K562 (cell line): Measurements from ENCODE around the gene NRAP. TPM values are rescaled to one million over a fixed set of nuclear protein-coding genes. Genes with fewer than 3 reads are reported as not detected.

Source experiments
- ATAC-seq: fragments of 200-7000 bp; cut with Tn5 transposase; 3 replicates; pipeline ENCODE4 v1.9.1; 2020; ENCODE audit warnings: moderate library complexity
- BruUV-seq: library from RNA; stranded (reverse); fragments of 400-500 nt; replicated peaks from 2 replicates; lab custom pipeline; 2021; lab: Mats Ljungman, UMichigan
- CTCF ChIA-PET: fragments of 300-600 bp; formaldehyde crosslinking; extraction: SDS; loops from one replicate; lab custom pipeline; 2021; ENCODE audit warnings: low intra/inter-chr PET ratio; lab: Yijun Ruan, JAX
- POLR2A ChIA-PET: fragments of 300-600, 350-650 bp; sonication (Branson Sonifier 250); formaldehyde crosslinking; extraction: SDS; loops from one replicate; lab custom pipeline; 2021; ENCODE audit warnings: antibody characterized with exemption, inconsistent platforms; lab: Yijun Ruan, JAX
- DNase-seq, 4 experiments: peaks; one replicate each; pipeline versions ENCODE4 v3.0.0 to v3.0.0-alpha.2; 2011 to 2018; ENCODE audit warnings: low spot score in 3 of 4, mixed read lengths in 3 of 4; ENCODE audit errors: extremely low read depth in 1 of 4
- FAIRE-seq: peaks from 2 replicates; lab custom pipeline; 2011; peaks lifted over from hg19 to GRCh38; lab: Jason Lieb, UNC
- H2AFZ ChIP-seq: 2 replicates; pipeline ENCODE4 v1.6.0; 2011; ENCODE audit warnings: low read depth, low read length, control low read depth, inconsistent platforms
- H3K27ac ChIP-seq: fragments of 200-600 bp; 3 replicates; pipeline ENCODE4 v1.8.0; 2011; ENCODE audit warnings: low read depth, mild to moderate bottlenecking, control low read depth, inconsistent platforms, low read length, moderate library complexity, mixed read lengths; ENCODE audit errors: extremely low read depth
- H3K27me3 ChIP-seq, 2 experiments: fragments of 300-600 bp in 1 of 2; 2 replicates in 1 of 2; 3 replicates in 1 of 2; pipeline versions ENCODE4 v1.6.0 to v1.8.0; 2011; ENCODE audit warnings: inconsistent platforms in 2 of 2, low read length in 2 of 2, mild to moderate bottlenecking in 1 of 2, mixed read lengths in 1 of 2, moderate library complexity in 1 of 2; ENCODE audit not compliant: control insufficient read depth in 2 of 2, insufficient read depth in 2 of 2
- H3K36me3 ChIP-seq: fragments of 300-600 bp; 3 replicates; pipeline ENCODE4 v1.8.0; 2011; ENCODE audit warnings: mild to moderate bottlenecking, low read length, inconsistent platforms; ENCODE audit not compliant: control insufficient read depth, insufficient read depth
- H3K4me1 ChIP-seq, 2 experiments: fragments of 200-600 bp in 1 of 2; replicated peaks in 1 of 2; 2 replicates in 1 of 2; 3 replicates in 1 of 2; pipeline versions ENCODE4 v1.5.1 to v1.8.0; 2011; ENCODE audit warnings: inconsistent platforms in 2 of 2, low read length in 2 of 2, mild to moderate bottlenecking in 1 of 2, mixed read lengths in 1 of 2, moderate library complexity in 1 of 2; ENCODE audit not compliant: control insufficient read depth in 2 of 2, insufficient read depth in 2 of 2
- H3K4me2 ChIP-seq: 2 replicates; pipeline ENCODE4 v1.6.1; 2011; ENCODE audit warnings: low read length, control low read depth, inconsistent platforms, mixed read lengths; ENCODE audit not compliant: insufficient read depth
- H3K4me3 ChIP-seq: fragments of 200-600 bp; sonication (generic), shearing (Covaris generic); 2 replicates; pipeline ENCODE4 v1.5.1; 2016; ENCODE audit warnings: control low read depth, inconsistent platforms
- H3K79me2 ChIP-seq: fragments of 200-600 bp; 3 replicates; pipeline ENCODE4 v1.8.0; 2011; ENCODE audit warnings: low read length, inconsistent platforms; ENCODE audit not compliant: control insufficient read depth, insufficient read depth
- H3K9ac ChIP-seq, 2 experiments: 2 replicates each; pipeline versions ENCODE4 v1.6.0 to v1.6.1; 2011; ENCODE audit warnings: low read depth in 2 of 2, low read length in 2 of 2, control low read depth in 1 of 2, inconsistent platforms in 1 of 2, mild to moderate bottlenecking in 1 of 2, mixed read lengths in 1 of 2; ENCODE audit not compliant: insufficient read depth in 1 of 2
- H3K9me1 ChIP-seq: one replicate; pipeline ENCODE4 v1.6.0; 2011; ENCODE audit warnings: inconsistent platforms, mild to moderate bottlenecking, low read length, moderate library complexity; ENCODE audit not compliant: control insufficient read depth, insufficient read depth
- H3K9me3 ChIP-seq: replicated peaks from 2 replicates; pipeline ENCODE4 v1.5.1; 2011; ENCODE audit warnings: low read depth, low read length, inconsistent platforms; ENCODE audit not compliant: control insufficient read depth, insufficient read depth
- H4K20me1 ChIP-seq: replicated peaks from 2 replicates; pipeline ENCODE4 v1.6.1; 2011; ENCODE audit warnings: low read length, inconsistent platforms, mixed read lengths; ENCODE audit not compliant: control insufficient read depth, insufficient read depth
- C11orf30 ChIP-seq: fragments of 450-650 bp; IDR thresholded peaks from 2 replicates; pipeline ENCODE4 v1.6.1; 2016; ENCODE audit warnings: low read depth, mild to moderate bottlenecking
- CREB1 ChIP-seq, 2 experiments: sonication (generic) in 1 of 2; formaldehyde crosslinking in 1 of 2; IDR thresholded peaks; 2 replicates each; pipeline versions ENCODE4 v1.6.1 to v1.8.0; 2012 to 2022; ENCODE audit warnings: inconsistent platforms in 1 of 2, mild to moderate bottlenecking in 1 of 2, missing genetic modification reagents in 1 of 2, moderate library complexity in 1 of 2
- ERF ChIP-seq: fragments of 450-650 bp; formaldehyde crosslinking; IDR thresholded peaks from 2 replicates; pipeline ENCODE4 v1.4.0; 2020; ENCODE audit warnings: mild to moderate bottlenecking, mixed read lengths
- NCOR1 ChIP-seq: fragments of 450-650 bp; IDR thresholded peaks from 2 replicates; pipeline ENCODE4 v1.6.1; 2016; ENCODE audit warnings: mild to moderate bottlenecking, moderate library complexity
- NR4A1 ChIP-seq, 2 experiments: fragments of 250-450 bp in 1 of 2; fragments of 450-650 bp in 1 of 2; sonication (Bioruptor Pico) in 1 of 2; IDR thresholded peaks; 2 replicates each; pipeline versions ENCODE4 v1.4.0 to v1.6.1; 2016 to 2020; ENCODE audit warnings: mild to moderate bottlenecking in 2 of 2, missing compliant biosample characterization in 1 of 2, missing genetic modification characterization in 1 of 2, moderate library complexity in 1 of 2
- PKNOX1 ChIP-seq: fragments of 450-650 bp; IDR thresholded peaks from 2 replicates; pipeline ENCODE4 v1.6.1; 2016
- PTTG1 ChIP-seq: fragments of 450-650 bp; IDR thresholded peaks from 2 replicates; pipeline ENCODE4 v1.6.1; 2016; ENCODE audit warnings: low read depth, mild to moderate bottlenecking, missing genetic modification characterization, missing compliant biosample characterization
- RUNX1 ChIP-seq: sonication (generic); IDR thresholded peaks from 2 replicates; pipeline ENCODE4 v1.6.1; 2016; ENCODE audit warnings: antibody characterized with exemption, low read depth
- THRB ChIP-seq: fragments of 450-650 bp; formaldehyde crosslinking; conservative IDR thresholded peaks from 2 replicates; pipeline ENCODE4 v1.4.0; 2022; ENCODE audit warnings: mild to moderate bottlenecking, missing genetic modification characterization
- ZNF324 ChIP-seq: fragments of 250-450 bp; sonication (Bioruptor Pico); IDR thresholded peaks from 2 replicates; pipeline ENCODE4 v1.4.0; 2020; ENCODE audit warnings: mild to moderate bottlenecking
- ZNF551 ChIP-seq: fragments of 250-450 bp; sonication (Bioruptor Pico); IDR thresholded peaks from 2 replicates; pipeline ENCODE4 v1.5.0; 2021; ENCODE audit warnings: mild to moderate bottlenecking, moderate library complexity
- ZNF586 ChIP-seq: fragments of 450-650 bp; formaldehyde crosslinking; conservative IDR thresholded peaks from 2 replicates; pipeline ENCODE4 v1.4.0; 2020; ENCODE audit warnings: mild to moderate bottlenecking, moderate library complexity
- WGBS: fragments of 100-300 bp; shearing (Covaris generic); methylation state at CpG from one replicate; pipeline ENCODE4 v1.1.6; 2016; ENCODE audit warnings: low coverage, mixed read lengths; ENCODE audit not compliant: insufficient coverage; ENCODE audit errors: missing lambda C conversion rate; 5-methylcytosine and 5-hydroxymethylcytosine counted together
- in situ Hi-C: fragments of 300-500 bp; cut with MboI; formaldehyde crosslinking; loops from 4 replicates; pipeline ENCODE4 v1.15.0; 2018; ENCODE audit warnings: inconsistent platforms, mixed read lengths
- intact Hi-C: fragments of 100-400 bp; cut with micrococcal nuclease; formaldehyde crosslinking; loops from 2 replicates; pipeline ENCODE4 v1.14.2; 2022
- polyA plus RNA-seq, 8 experiments: library from polyadenylated mRNA; depleted of rRNA in 4 of 8; stranded (reverse) in 5 of 8; unstranded in 3 of 8; fragments of >200 nt; fragmentation: Nextera tagmentation in 2 of 8; fragmentation: Illumina TruSeq in 1 of 8; extraction: Ambion mirVana in 2 of 8; extraction: Trizol in 1 of 8; gene quantifications; 2 replicates each; pipeline versions ENCODE4 v1.2.1 to v1.2.3, GENCODE V29; 2011 to 2014; ENCODE audit warnings: inconsistent platforms in 1 of 8, missing spikeins in 1 of 8
- total RNA-seq, 7 experiments: library from RNA; depleted of rRNA in 6 of 7; stranded (reverse); fragments of >200 nt in 6 of 7; fragmentation: Illumina TruSeq in 2 of 7; extraction: Trizol in 2 of 7; gene quantifications; 2 replicates each; pipeline versions ENCODE4 v1.2.1 to v1.2.3, GENCODE V29; 2011 to 2021; ENCODE audit warnings: low replicate concordance in 1 of 7
- TF ChIP-seq, protein P1 (sequence below): fragments of 150-350 bp; IDR thresholded peaks from 2 replicates; pipeline ENCODE4 v1.6.1; 2014; ENCODE audit warnings: low read depth, mild to moderate bottlenecking, low read length, borderline replicate concordance

NRAP gene
- total and polyA plus RNA-seq, 9 of the 15 experiments (the other 6 are each of a cell fraction or from before 2014, with no cell fraction given), result not detected

GRCh38 chr10:113627836-113628235 lies 36.0 kb downstream of the NRAP start (continued):
- TF ChIP-seq THRB (CRISPR knock-in tag), result no peak
- TF ChIP-seq ZNF586 (CRISPR knock-in tag), result no peak
- no peak for TF ChIP-seq PKNOX1

DNA sequence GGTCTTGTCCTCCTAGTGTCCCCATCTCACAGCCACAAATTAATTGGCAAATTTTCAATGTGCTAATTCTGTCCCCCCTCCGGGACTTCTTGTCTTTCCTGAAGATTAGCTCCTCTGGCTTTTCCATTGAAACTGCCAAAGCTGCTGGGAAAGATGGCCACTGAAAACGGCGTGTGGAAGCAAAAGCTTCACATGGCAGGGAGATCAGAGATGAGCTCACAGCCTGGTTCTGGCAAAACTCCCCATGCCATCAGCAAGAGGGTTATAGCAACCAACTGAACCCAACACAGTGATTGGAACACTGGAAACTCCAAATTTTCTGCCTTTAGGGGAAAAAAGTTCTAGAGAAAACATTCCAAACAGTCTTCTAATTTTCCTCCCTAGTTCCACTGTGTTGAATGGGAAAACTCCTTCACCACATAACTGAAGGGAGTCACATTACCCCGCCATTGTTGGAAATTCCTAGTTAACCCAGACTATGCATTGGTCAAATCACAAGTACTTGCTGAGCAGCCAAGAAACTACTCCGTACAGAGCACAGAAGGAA lies 37.0 kb downstream of the NRAP start:
- no peaks in the 10 kb centered on the region; a peak in 1 of 5 replicates for H3K4me1 ChIP-seq
- 0% methylated on average over 5 of the region's 5 CpGs for WGBS
- no peak overlapping the region for H3K4me2 ChIP-seq
- TF ChIP-seq C11orf30 (no peak), ZNF324 (CRISPR knock-in tag) (no peak), ERF (CRISPR knock-in tag) (no peak), PTTG1 (tag) (no peak), CREB1 (IDR thresholded peaks at IDR 0.05) (no peak), CREB1 (CRISPR knock-in tag; IDR thresholded peaks at IDR 0.05) (no peak), RUNX1 (no peak), NCOR1 (no peak), NR4A1 (CRISPR knock-in tag; IDR thresholded peaks at IDR 0.05) (no peak), NR4A1 (tag; IDR thresholded peaks at IDR 0.05) (no peak), ZNF551 (CRISPR knock-in tag) (no peak)
- TF ChIP-seq, protein P1, sequence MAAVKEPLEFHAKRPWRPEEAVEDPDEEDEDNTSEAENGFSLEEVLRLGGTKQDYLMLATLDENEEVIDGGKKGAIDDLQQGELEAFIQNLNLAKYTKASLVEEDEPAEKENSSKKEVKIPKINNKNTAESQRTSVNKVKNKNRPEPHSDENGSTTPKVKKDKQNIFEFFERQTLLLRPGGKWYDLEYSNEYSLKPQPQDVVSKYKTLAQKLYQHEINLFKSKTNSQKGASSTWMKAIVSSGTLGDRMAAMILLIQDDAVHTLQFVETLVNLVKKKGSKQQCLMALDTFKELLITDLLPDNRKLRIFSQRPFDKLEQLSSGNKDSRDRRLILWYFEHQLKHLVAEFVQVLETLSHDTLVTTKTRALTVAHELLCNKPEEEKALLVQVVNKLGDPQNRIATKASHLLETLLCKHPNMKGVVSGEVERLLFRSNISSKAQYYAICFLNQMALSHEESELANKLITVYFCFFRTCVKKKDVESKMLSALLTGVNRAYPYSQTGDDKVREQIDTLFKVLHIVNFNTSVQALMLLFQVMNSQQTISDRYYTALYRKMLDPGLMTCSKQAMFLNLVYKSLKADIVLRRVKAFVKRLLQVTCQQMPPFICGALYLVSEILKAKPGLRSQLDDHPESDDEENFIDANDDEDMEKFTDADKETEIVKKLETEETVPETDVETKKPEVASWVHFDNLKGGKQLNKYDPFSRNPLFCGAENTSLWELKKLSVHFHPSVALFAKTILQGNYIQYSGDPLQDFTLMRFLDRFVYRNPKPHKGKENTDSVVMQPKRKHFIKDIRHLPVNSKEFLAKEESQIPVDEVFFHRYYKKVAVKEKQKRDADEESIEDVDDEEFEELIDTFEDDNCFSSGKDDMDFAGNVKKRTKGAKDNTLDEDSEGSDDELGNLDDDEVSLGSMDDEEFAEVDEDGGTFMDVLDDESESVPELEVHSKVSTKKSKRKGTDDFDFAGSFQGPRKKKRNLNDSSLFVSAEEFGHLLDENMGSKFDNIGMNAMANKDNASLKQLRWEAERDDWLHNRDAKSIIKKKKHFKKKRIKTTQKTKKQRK, result no peak
- intact Hi-C loops (no loop called here), in situ Hi-C loops (no loop called here)
- BruUV-seq, result no TSS peak
- no peaks in the 10 kb centered on the region for H3K79me2 ChIP-seq
- peaks cover 0 to 17% of the 10 kb centered on the region in 2 experiments; a peak in 3 of 5 replicates for H3K27me3 ChIP-seq
- H2AFZ ChIP-seq, result no peak overlapping the region
- DNase-seq, result no peak
- H3K9ac ChIP-seq, result no peak overlapping the region
- no peak overlapping the region for H3K4me3 ChIP-seq
- H3K9me3 ChIP-seq, result no peaks in the 10 kb centered on the region
- H3K36me3 ChIP-seq, result no peaks in the 10 kb centered on the region
- FAIRE-seq, result no peak
- ATAC-seq, result no peak
- no peak overlapping the region for H3K27ac ChIP-seq
- no peaks in the 10 kb centered on the region for H3K9me1 ChIP-seq
- ChIA-PET CTCF (no interaction called here), POLR2A (no interaction called here)
- no peaks in the 10 kb centered on the region for H4K20me1 ChIP-seq
